GM21367 (cell line): ENCODE measurements around the gene ARF1.
A peak's percentile ranks its signal among the peaks of the same experiment; 100 is the strongest.

Experiments used
- ATAC-seq: cut with Tn5 transposase; IDR thresholded peaks from one replicate; pipeline ENCODE4 v1.9.1; 2021; ENCODE audit not compliant: unreplicated experiment

Gene ARF1

GRCh38 chr1:228117335-228117734, 34.8 kb downstream of the ARF1 start:
- no peak for ATAC-seq

- ATAC-seq: no peak
Observed at GRCh38 chr1:228118040-228118439, 35.5 kb downstream of the ARF1 start.

- ATAC-seq: no peak
Observed at GRCh38 chr1:228120351-228120750, 37.8 kb downstream of the ARF1 start.

- no peak for ATAC-seq
Observed at GRCh38 chr1:228120857-228121489, 38.5 kb downstream of the ARF1 start.

GRCh38 chr1:228122921-228123441, 40.5 kb downstream of the ARF1 start:
- ATAC-seq: no peak

GRCh38 chr1:228123505-228123904, 41.0 kb downstream of the ARF1 start:
- ATAC-seq: no peak

- no peak for ATAC-seq
Observed at GRCh38 chr1:228125185-228125584, 42.7 kb downstream of the ARF1 start.

- no peak for ATAC-seq
Observed at GRCh38 chr1:228131766-228132165, 49.3 kb downstream of the ARF1 start.

- ATAC-seq: no peak
Observed at GRCh38 chr1:228134591-228134990, 52.1 kb downstream of the ARF1 start.

GRCh38 chr1:228136901-228137300, 54.4 kb downstream of the ARF1 start:
- ATAC-seq: no peak

- no peak for ATAC-seq
Observed at GRCh38 chr1:228139406-228139930, 57.0 kb downstream of the ARF1 start.

GRCh38 chr1:228139931-228140723, 57.6 kb downstream of the ARF1 start, which contains the start of gene GUK1:
Gene GUK1 (plus strand): TSS chr1:228140279. CDS start chr1:228140303, 24 bp downstream.
- ATAC-seq: peak; percentile 88

- ATAC-seq: no peak
Observed at GRCh38 chr1:228140724-228141225, 58.3 kb downstream of the ARF1 start.

GRCh38 chr1:228141226-228142044, 58.9 kb downstream of the ARF1 start:
- no peak for ATAC-seq

- ATAC-seq: no peak
Observed at GRCh38 chr1:228142155-228142691, 59.7 kb downstream of the ARF1 start.

GRCh38 chr1:228142701-228143136, 60.2 kb downstream of the ARF1 start:
- no peak for ATAC-seq

GRCh38 chr1:228143480-228144192, 61.1 kb downstream of the ARF1 start:
- no peak for ATAC-seq

- no peak for ATAC-seq
Observed at GRCh38 chr1:228144193-228144992, 61.9 kb downstream of the ARF1 start.

GRCh38 chr1:228144993-228145343, 62.5 kb downstream of the ARF1 start:
- ATAC-seq: no peak
